GM12875 (cell line): ENCODE results near the gene S100A4.
A peak's percentile ranks its signal among the peaks of the same experiment; 100 is the strongest.

Source experiments
- H3K4me3 ChIP-seq: one replicate; pipeline ENCODE4 v1.5.1; 2011; ENCODE audit warnings: low read depth, low read length, control low read depth
- TF ChIP-seq, protein P1 (sequence below): IDR thresholded peaks from 2 replicates; pipeline ENCODE4 v1.5.1; 2011; ENCODE audit warnings: low read depth, mild to moderate bottlenecking, control low read depth, inconsistent platforms, low read length, moderate library complexity, borderline replicate concordance; ENCODE audit not compliant: insufficient read depth

The S100A4 gene

DNA sequence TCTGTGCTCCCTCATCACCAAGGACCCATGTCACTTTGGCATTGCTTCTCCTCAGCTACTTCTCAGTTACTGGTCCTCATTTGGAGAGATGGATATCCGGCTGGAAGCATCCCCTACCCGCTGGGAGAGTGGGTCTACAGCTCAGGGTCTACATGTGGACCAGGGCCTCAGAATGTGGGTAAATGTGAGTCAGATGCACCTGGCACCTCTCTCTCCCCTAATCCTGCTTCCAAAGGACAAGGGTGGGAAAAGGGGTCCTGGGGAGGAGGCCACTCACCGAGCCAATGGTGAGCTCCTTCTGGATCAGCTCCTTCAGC, 10.7 kb downstream of the S100A4 start:
- TF ChIP-seq, protein P1, sequence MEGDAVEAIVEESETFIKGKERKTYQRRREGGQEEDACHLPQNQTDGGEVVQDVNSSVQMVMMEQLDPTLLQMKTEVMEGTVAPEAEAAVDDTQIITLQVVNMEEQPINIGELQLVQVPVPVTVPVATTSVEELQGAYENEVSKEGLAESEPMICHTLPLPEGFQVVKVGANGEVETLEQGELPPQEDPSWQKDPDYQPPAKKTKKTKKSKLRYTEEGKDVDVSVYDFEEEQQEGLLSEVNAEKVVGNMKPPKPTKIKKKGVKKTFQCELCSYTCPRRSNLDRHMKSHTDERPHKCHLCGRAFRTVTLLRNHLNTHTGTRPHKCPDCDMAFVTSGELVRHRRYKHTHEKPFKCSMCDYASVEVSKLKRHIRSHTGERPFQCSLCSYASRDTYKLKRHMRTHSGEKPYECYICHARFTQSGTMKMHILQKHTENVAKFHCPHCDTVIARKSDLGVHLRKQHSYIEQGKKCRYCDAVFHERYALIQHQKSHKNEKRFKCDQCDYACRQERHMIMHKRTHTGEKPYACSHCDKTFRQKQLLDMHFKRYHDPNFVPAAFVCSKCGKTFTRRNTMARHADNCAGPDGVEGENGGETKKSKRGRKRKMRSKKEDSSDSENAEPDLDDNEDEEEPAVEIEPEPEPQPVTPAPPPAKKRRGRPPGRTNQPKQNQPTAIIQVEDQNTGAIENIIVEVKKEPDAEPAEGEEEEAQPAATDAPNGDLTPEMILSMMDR = no peak
- no peak overlapping the region for H3K4me3 ChIP-seq

DNA sequence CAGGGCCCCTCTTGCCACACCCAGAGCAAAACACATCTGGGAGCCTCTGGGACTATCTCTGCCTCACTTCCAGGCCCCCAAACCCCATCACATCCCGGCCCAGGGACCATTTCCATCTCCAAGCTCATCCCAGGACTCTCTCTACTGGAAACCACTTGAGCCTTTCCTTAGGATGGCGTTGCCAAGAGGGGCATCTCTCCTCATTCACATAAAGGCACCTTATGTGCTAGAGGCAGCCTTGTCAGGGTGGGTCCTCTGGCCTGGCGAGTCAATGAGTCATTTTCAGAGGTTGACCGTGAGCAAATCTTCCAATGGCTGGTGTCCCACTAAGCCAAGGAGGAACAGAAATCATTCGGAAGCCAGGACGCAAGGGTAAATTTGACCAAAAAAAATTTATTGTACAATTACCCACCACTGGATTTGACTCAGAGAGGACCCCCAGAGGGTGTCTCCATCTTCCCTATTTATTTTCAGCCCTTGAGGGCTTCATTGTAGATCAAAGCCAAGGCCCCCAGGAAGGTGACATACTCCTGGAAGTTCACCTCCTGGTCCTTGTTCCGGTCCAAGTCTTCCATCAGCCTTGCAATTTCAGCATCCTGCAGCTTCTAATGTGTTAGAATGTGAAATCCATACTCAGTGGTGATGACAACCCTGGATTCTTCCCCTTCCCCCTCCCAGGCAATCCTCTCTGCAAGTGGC, 11.2 kb downstream of the S100A4 start:
- no peak overlapping the region for H3K4me3 ChIP-seq
- TF ChIP-seq, protein P1 = no peak

- no peak overlapping the region for H3K4me3 ChIP-seq
- TF ChIP-seq, protein P1 = no peak
These were observed 11.9 kb downstream of the S100A4 start for GRCh38 chr1:153533689-153534201.

- H3K4me3 ChIP-seq = no peak overlapping the region
- TF ChIP-seq, protein P1 = peak; percentile 77
These were observed 12.6 kb downstream of the S100A4 start for GRCh38 chr1:153532769-153533599.

- TF ChIP-seq, protein P1 = no peak
- H3K4me3 ChIP-seq = no peak overlapping the region
These were observed 13.4 kb downstream of the S100A4 start for GRCh38 chr1:153532181-153532580.

DNA sequence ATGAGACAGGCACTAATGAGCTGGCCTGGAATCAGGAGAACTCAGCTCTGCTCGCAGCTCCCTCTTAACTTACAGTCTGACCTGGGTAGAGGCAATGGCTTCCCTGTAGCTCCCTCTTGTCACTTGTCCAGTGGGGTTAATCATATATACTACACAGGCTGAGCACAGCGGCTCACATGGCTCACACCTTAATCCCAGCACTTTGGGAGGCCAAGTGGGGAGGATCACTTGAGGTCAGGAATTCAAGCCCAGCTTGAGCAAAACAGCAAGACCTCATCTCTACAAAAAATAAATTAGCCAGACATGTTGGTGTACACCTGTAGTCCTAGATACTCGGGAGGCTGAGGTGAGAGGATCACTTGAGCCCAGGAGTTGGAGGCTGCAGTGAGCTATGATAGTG, 14.0 kb downstream of the S100A4 start:
- no peak overlapping the region for H3K4me3 ChIP-seq
- TF ChIP-seq, protein P1 = no peak

GRCh38 chr1:153527683-153528040, 17.9 kb downstream of the S100A4 start:
- no peak overlapping the region for H3K4me3 ChIP-seq
- TF ChIP-seq, protein P1 = no peak
